Fibroblast of mammary gland (primary cell): ENCODE results near the gene EPHB4.
"Not testable (repeated sequence)": the region's sequence is repeated elsewhere in the genome, so short reads cannot be mapped to it uniquely, and the experiment has no call there.

Source experiments
- DNase-seq: peaks from one replicate; pipeline ENCODE4 v3.0.0-alpha.2; 2010; ENCODE audit warnings: low read depth
- H3K4me3 ChIP-seq: 2 replicates; pipeline ENCODE4 v1.5.1; 2011; ENCODE audit warnings: low read depth, mild to moderate bottlenecking, low read length, moderate library complexity; ENCODE audit not compliant: control insufficient read depth
- CTCF ChIP-seq: conservative IDR thresholded peaks from 2 replicates; pipeline ENCODE4 v1.5.1; 2011; ENCODE audit warnings: low read depth, low read length, inconsistent platforms; ENCODE audit not compliant: control insufficient read depth, insufficient read depth

The EPHB4 gene

GRCh38 chr7:100818825-100819224, 8.5 kb downstream of the EPHB4 start:
- no peak for TF ChIP-seq CTCF
- no peak for DNase-seq
- H3K4me3 ChIP-seq, result no peak overlapping the region

- no peak for DNase-seq
- no peak for TF ChIP-seq CTCF
Observed at GRCh38 chr7:100818366-100818765, 9.0 kb downstream of the EPHB4 start.

GRCh38 chr7:100817097-100817496, 10.2 kb downstream of the EPHB4 start:
- no peak overlapping the region for H3K4me3 ChIP-seq
- DNase-seq, result no peak
- no peak for TF ChIP-seq CTCF

More at GRCh38 chr7:100818366-100818765, 9.0 kb downstream of the EPHB4 start:
- H3K4me3 ChIP-seq, result no peak overlapping the region

- not testable (repeated sequence) for H3K4me3 ChIP-seq, DNase-seq
Observed at GRCh38 chr7:100816515-100816914, 10.8 kb downstream of the EPHB4 start.

GRCh38 chr7:100812729-100813128, 14.6 kb downstream of the EPHB4 start:
- TF ChIP-seq CTCF, result no peak
- no peak overlapping the region for H3K4me3 ChIP-seq
- no peak for DNase-seq

GRCh38 chr7:100811480-100811879, 15.8 kb downstream of the EPHB4 start:
- no peak for TF ChIP-seq CTCF
- H3K4me3 ChIP-seq, result no peak overlapping the region
- DNase-seq, result no peak

- no peak for TF ChIP-seq CTCF
- no peak overlapping the region for H3K4me3 ChIP-seq
- DNase-seq, result no peak
Observed at GRCh38 chr7:100808354-100808875, 18.9 kb downstream of the EPHB4 start.

GRCh38 chr7:100806883-100807282, 20.4 kb downstream of the EPHB4 start:
- DNase-seq, H3K4me3 ChIP-seq: not testable (repeated sequence)
